SU-DHL-6 (cell line): ENCODE measurements around the gene ELMO1.

Experiments
- H2AFZ ChIP-seq: fragments of 200-600 bp; sonication (generic); 2 replicates; pipeline ENCODE4 v1.6.1; 2014; ENCODE audit warnings: low read depth, mild to moderate bottlenecking, moderate library complexity, mixed read lengths, antibody characterized with exemption, low read length; ENCODE audit not compliant: severe bottlenecking
- H3F3A ChIP-seq: fragments of 200-600 bp; shearing (Covaris generic); 2 replicates; pipeline ENCODE4 v1.6.0; 2016; ENCODE audit warnings: antibody characterized with exemption, mild to moderate bottlenecking; ENCODE audit not compliant: insufficient read depth
- H3K27ac ChIP-seq: fragments of 200-600 bp; sonication (generic); 2 replicates; pipeline ENCODE4 v1.5.1; 2016; ENCODE audit warnings: low read depth, mild to moderate bottlenecking, low read length, moderate library complexity, mixed read lengths
- H3K27me3 ChIP-seq: fragments of 200-600 bp; sonication (generic), shearing (Covaris generic); 2 replicates; pipeline ENCODE4 v1.6.0; 2014; ENCODE audit warnings: mild to moderate bottlenecking, low read length
- H3K36me3 ChIP-seq: fragments of 200-600 bp; sonication (generic); 2 replicates; pipeline ENCODE4 v1.6.1; 2014; ENCODE audit warnings: mild to moderate bottlenecking, low read length, mixed read lengths
- H3K4me2 ChIP-seq: fragments of 300-600, 200-600 bp; shearing (Covaris generic), sonication (generic); 2 replicates; pipeline ENCODE4 v1.6.0; 2014; ENCODE audit warnings: low read length, low read depth, mild to moderate bottlenecking; ENCODE audit not compliant: poor library complexity, severe bottlenecking
- H3K4me3 ChIP-seq: fragments of 200-600 bp; sonication (generic); 2 replicates; pipeline ENCODE4 v1.5.1; 2014; ENCODE audit warnings: antibody characterized with exemption, low read length, mild to moderate bottlenecking, mixed read lengths; ENCODE audit not compliant: insufficient read depth, poor library complexity, severe bottlenecking
- H3K79me2 ChIP-seq: fragments of 200-600 bp; sonication (generic); 2 replicates; pipeline ENCODE4 v1.6.1; 2014; ENCODE audit warnings: mild to moderate bottlenecking, low read length, moderate library complexity; ENCODE audit not compliant: insufficient read depth
- H3K9ac ChIP-seq: fragments of 200-600 bp; sonication (generic); 2 replicates; pipeline ENCODE4 v1.7.0; 2014; ENCODE audit warnings: mild to moderate bottlenecking, low read length
- H3K9me2 ChIP-seq: fragments of 200-600 bp; sonication (generic); replicated peaks from 2 replicates; pipeline ENCODE4 v1.6.1; 2014; ENCODE audit warnings: low read length; ENCODE audit not compliant: insufficient read depth
- H3K9me3 ChIP-seq: fragments of 200-600 bp; sonication (generic); 2 replicates; pipeline ENCODE4 v1.6.1; 2014; ENCODE audit warnings: low read length, mixed read lengths; ENCODE audit not compliant: insufficient read depth
- H4K20me1 ChIP-seq: fragments of 200-600 bp; sonication (generic); 2 replicates; pipeline ENCODE4 v1.6.1; 2014; ENCODE audit warnings: low read depth, mild to moderate bottlenecking, antibody characterized with exemption, low read length, moderate library complexity, mixed read lengths
- EZH2phosphoT487 ChIP-seq: fragments of 200-600 bp; sonication (generic), shearing (Covaris generic); conservative IDR thresholded peaks from 2 replicates; pipeline ENCODE4 v1.6.1; 2018; ENCODE audit warnings: mild to moderate bottlenecking, antibody characterized with exemption, low read length, moderate library complexity, mixed read lengths
- TF ChIP-seq, protein P1 (sequence below): fragments of 200-600 bp; sonication (generic); IDR thresholded peaks from one replicate; pipeline ENCODE4 v1.5.1; 2017; ENCODE audit warnings: antibody characterized with exemption, mild to moderate bottlenecking, low read length, moderate library complexity; ENCODE audit not compliant: insufficient read depth, poor library complexity, severe bottlenecking

Gene ELMO1

DNA sequence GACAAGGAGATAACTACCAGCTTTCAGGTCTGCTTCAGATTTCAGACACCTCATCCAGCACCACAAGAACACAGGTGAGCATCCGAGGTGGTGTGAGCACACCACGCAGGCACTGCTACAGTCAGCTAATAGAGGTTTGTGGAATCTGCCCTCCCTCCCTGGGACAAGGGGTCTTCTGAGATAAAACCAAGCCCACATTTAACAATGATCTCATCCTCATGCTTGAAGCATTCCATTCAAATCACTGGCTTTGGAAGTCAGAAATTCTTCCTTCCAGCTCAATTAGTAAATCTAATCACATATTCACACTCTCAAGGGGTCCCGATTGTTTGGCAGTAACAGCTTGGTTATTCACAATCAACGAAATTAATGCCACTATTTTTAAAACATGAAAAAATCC is 331.4 kb downstream of the ELMO1 start:
- no peaks in the 10 kb centered on the region for H3K36me3 ChIP-seq
- H3K79me2 ChIP-seq: 0 out of 2 replicates have a peak, but pooled peaks cover 6% of the 10 kb centered on the region
- no peak overlapping the region for H3K9ac ChIP-seq
- H4K20me1 ChIP-seq: no peaks in the 10 kb centered on the region
- H3K27ac ChIP-seq: no peak overlapping the region
- H2AFZ ChIP-seq: no peak overlapping the region
- H3F3A ChIP-seq: no peaks in the 10 kb centered on the region
- no peak overlapping the region for H3K4me3 ChIP-seq
- H3K9me2 ChIP-seq: no peaks in the 10 kb centered on the region
- TF ChIP-seq, protein P1, sequence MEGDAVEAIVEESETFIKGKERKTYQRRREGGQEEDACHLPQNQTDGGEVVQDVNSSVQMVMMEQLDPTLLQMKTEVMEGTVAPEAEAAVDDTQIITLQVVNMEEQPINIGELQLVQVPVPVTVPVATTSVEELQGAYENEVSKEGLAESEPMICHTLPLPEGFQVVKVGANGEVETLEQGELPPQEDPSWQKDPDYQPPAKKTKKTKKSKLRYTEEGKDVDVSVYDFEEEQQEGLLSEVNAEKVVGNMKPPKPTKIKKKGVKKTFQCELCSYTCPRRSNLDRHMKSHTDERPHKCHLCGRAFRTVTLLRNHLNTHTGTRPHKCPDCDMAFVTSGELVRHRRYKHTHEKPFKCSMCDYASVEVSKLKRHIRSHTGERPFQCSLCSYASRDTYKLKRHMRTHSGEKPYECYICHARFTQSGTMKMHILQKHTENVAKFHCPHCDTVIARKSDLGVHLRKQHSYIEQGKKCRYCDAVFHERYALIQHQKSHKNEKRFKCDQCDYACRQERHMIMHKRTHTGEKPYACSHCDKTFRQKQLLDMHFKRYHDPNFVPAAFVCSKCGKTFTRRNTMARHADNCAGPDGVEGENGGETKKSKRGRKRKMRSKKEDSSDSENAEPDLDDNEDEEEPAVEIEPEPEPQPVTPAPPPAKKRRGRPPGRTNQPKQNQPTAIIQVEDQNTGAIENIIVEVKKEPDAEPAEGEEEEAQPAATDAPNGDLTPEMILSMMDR: no peak
- TF ChIP-seq EZH2phosphoT487: no peak
- no peaks in the 10 kb centered on the region for H3K27me3 ChIP-seq
- H3K9me3 ChIP-seq: no peaks in the 10 kb centered on the region
- no peak overlapping the region for H3K4me2 ChIP-seq

DNA sequence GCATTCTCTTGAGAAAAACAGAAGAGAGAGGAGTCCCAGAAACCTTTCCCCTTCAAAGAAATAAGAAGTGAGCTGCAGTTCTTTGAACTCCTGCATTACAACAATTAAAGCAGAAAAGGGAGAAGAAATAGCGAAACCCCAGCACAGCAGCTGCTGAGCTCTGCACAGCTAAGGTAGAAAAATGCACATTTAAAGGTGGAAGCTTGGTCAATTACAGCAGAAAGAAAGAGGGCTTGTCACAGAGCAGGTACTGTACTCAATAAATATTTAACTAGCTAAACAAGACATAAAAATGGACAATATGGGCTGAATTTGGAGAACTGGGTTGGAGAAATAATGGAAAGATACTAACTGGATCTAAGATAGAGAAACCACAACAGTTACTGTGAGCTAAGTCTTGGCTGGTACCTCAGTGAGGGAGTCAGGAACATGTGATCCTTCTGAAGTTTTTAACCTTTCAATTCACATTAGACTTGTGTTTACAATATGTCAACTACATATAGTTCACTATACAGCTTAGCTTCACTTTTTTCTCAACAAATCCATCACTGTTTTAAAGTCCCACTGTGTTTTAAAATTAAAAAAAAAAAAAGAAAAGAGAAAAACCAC is 332.5 kb downstream of the ELMO1 start:
- no peak overlapping the region for H2AFZ ChIP-seq
- H3K27me3 ChIP-seq: no peaks in the 10 kb centered on the region
- no peaks in the 10 kb centered on the region for H3K9me3 ChIP-seq
- no peaks in the 10 kb centered on the region for H3F3A ChIP-seq
- no peaks in the 10 kb centered on the region; the same call in 1 of the 2 replicates for H3K36me3 ChIP-seq
- H3K4me3 ChIP-seq: no peak overlapping the region
- no peak overlapping the region for H3K9ac ChIP-seq
- H3K79me2 ChIP-seq: 0 out of 2 replicates have a peak, but pooled peaks cover 6% of the 10 kb centered on the region
- H3K9me2 ChIP-seq: no peaks in the 10 kb centered on the region
- no peak overlapping the region for H3K4me2 ChIP-seq
- H4K20me1 ChIP-seq: no peaks in the 10 kb centered on the region
- TF ChIP-seq, protein P1: no peak
- no peak for TF ChIP-seq EZH2phosphoT487
- no peak overlapping the region for H3K27ac ChIP-seq

DNA sequence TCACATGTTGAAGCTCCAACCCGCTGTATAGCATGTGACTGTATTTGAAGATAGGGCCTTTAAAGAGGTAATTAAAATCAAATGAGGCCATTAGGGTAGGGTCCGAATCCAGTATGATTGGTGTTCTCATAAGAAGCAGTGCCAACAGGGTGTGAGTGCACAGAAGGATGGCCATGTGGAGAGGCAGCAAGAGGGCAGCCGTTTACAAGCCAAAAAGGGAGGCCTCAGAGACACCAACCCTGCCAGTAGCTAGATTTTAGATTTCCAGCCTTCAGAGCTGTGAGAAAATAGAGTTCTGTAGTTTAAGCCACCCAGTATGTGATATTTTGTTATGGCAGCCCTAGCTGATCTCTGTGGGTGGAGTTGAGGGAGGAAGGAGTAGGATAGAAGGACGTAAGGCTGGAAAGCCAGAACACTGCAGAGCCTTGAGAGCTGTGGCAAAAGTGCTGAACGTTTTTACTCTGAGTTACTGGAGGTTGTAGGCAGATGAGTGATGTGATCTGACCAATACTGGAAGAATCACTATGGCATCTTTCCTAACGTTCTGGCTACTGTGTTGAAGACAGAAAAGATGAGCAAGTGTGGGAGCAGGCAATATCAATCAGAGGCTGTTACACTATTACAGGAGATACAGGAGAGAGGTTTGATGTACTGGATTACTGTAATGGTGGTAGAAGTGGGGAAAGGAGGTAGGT is 334.9 kb downstream of the ELMO1 start:
- no peaks in the 10 kb centered on the region; the same call in 1 of the 2 replicates for H3K36me3 ChIP-seq
- no peaks in the 10 kb centered on the region for H3K27me3 ChIP-seq
- no peak overlapping the region for H3K9ac ChIP-seq
- no peak overlapping the region for H3K4me3 ChIP-seq
- 0 out of 2 replicates have a peak, but pooled peaks cover 11% of the 10 kb centered on the region for H3K79me2 ChIP-seq
- no peak for TF ChIP-seq EZH2phosphoT487
- TF ChIP-seq, protein P1: no peak
- no peak overlapping the region for H3K4me2 ChIP-seq
- no peak overlapping the region for H3K27ac ChIP-seq
- no peaks in the 10 kb centered on the region for H3F3A ChIP-seq
- no peaks in the 10 kb centered on the region for H3K9me3 ChIP-seq
- H3K9me2 ChIP-seq: no peaks in the 10 kb centered on the region
- no peak overlapping the region for H2AFZ ChIP-seq
- no peaks in the 10 kb centered on the region for H4K20me1 ChIP-seq
